ENCODE results near the gene CFAP69. TPM values are rescaled to one million over a fixed set of nuclear protein-coding genes. Genes with fewer than 3 reads are reported as not detected.

The CFAP69 gene
- total RNA-seq, 2 donors from 2014 or later: 3.8 to 14.0 TPM

DNA sequence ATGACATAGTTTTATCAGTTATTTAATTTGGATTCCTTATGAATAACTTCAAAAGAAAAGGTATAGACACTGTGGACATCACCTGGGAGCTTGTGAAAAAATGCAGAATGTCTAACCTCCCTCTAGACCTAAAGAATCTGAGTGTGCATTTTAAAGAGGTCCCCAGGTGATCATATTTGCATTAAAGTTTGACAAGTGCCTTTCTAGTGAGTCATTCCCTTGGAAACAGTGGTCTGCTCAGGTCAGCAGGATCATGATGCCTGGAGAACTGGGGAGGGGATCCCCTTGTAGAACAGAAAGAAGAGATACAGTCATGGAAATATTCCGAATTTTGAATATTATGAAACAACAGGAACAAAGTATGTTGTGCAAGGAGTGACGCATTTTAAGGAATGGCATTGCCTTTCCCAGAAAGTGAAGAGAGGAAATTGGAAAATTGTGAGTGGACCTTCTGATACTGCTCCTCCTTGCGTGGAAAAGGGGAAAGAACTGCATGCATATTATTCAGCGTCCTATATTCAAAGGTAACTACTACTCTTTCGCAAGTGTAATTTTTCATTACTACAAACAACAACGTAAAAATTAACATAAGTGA, 28.8 kb upstream of the CFAP69 start:
- Histone ChIP-seq H3K36me3 (no peaks in the 10 kb centered on the region), H3K4me3 (no peak overlapping the region), H3K9me3 (no peaks in the 10 kb centered on the region), H3K27me3 (replicated peaks; ENCODE audit: insufficient read depth) (no peaks in the 10 kb centered on the region), H3K4me1 (ENCODE audit: control insufficient read depth in 1 of 2, low read depth in 2 of 2) (peaks cover 4 to 12% of the 10 kb centered on the region in 2 donors), H3K27ac (no peak overlapping the region)
- ATAC-seq (ENCODE audit: insufficient number of reproducible peaks, low FRiP score, low read depth) (no peak), DNase-seq (ENCODE audit: low spot score) (no peak)
- TF ChIP-seq, protein P1, sequence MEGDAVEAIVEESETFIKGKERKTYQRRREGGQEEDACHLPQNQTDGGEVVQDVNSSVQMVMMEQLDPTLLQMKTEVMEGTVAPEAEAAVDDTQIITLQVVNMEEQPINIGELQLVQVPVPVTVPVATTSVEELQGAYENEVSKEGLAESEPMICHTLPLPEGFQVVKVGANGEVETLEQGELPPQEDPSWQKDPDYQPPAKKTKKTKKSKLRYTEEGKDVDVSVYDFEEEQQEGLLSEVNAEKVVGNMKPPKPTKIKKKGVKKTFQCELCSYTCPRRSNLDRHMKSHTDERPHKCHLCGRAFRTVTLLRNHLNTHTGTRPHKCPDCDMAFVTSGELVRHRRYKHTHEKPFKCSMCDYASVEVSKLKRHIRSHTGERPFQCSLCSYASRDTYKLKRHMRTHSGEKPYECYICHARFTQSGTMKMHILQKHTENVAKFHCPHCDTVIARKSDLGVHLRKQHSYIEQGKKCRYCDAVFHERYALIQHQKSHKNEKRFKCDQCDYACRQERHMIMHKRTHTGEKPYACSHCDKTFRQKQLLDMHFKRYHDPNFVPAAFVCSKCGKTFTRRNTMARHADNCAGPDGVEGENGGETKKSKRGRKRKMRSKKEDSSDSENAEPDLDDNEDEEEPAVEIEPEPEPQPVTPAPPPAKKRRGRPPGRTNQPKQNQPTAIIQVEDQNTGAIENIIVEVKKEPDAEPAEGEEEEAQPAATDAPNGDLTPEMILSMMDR (IDR thresholded peaks at IDR 0.05): no peak

GRCh38 chr7:90216771-90217170, 28.2 kb upstream of the CFAP69 start:
- Histone ChIP-seq H3K9me3 (no peaks in the 10 kb centered on the region), H3K4me1 (ENCODE audit: control insufficient read depth in 1 of 2, low read depth in 2 of 2) (peaks cover 4 to 12% of the 10 kb centered on the region in 2 donors), H3K27ac (no peak overlapping the region), H3K36me3 (no peaks in the 10 kb centered on the region), H3K4me3 (no peak overlapping the region), H3K27me3 (replicated peaks; ENCODE audit: insufficient read depth) (no peaks in the 10 kb centered on the region)
- TF ChIP-seq, protein P1 (IDR thresholded peaks at IDR 0.05): no peak
- DNase-seq (ENCODE audit: low spot score) (no peak), ATAC-seq (ENCODE audit: insufficient number of reproducible peaks, low FRiP score, low read depth) (no peak)

GRCh38 chr7:90222390-90222789, 22.6 kb upstream of the CFAP69 start:
- Histone ChIP-seq H3K4me1 (ENCODE audit: control insufficient read depth in 1 of 2, low read depth in 2 of 2) (no peaks in the 10 kb centered on the region), H3K36me3 (peaks cover 3% of the 10 kb centered on the region), H3K27me3 (replicated peaks; ENCODE audit: insufficient read depth) (no peaks in the 10 kb centered on the region), H3K27ac (no peak overlapping the region), H3K4me3 (no peak overlapping the region), H3K9me3 (no peaks in the 10 kb centered on the region)
- TF ChIP-seq, protein P1 (IDR thresholded peaks at IDR 0.05): no peak
- ATAC-seq (ENCODE audit: insufficient number of reproducible peaks, low FRiP score, low read depth) (no peak), DNase-seq (ENCODE audit: low spot score) (no peak)

DNA sequence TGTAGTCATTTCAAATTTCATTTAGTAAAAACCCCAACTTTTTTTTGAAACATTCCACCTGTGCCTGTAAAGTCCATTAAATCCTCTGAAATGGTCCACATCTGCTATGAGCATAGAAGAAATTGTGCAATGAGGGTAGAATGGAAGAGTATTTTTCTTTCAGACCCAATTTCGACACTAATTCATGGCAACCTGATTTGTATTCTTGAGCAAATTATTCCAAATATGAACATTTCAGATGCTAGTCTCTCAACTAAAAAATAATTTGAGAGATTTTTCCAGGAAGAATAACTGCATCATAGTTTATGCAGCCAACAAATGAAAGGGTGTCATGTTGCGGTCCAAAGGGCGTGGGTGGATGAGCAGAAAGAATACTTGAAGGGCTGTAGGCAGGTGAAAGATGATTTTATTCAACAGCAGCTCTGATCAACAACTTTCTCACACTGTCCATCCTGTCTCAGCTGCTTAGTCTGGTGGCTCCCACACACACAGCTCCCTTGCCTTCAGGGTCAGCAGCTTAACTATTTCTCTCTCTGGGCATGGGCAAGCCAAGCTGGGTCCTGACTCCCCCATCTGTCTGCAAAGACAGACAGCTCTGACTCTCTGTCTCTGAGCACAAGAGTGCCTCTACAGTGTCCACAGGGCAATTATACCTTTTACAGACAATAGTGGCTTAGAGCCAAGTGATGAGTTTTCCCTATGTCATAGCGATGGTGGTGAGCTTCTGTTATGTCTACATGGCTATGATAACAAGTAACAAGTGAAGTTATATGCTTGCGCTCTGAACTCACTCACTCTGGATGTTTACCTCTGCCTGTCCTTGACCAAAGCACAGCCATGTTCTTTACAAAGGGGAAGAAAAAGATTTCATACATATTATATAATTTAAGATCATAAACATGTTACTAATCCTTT, 21.9 kb upstream of the CFAP69 start:
- TF ChIP-seq, protein P1 (IDR thresholded peaks at IDR 0.05): no peak
- DNase-seq (ENCODE audit: low spot score): no peak
- no peak overlapping the region for H3K27ac ChIP-seq

GRCh38 chr7:90224195-90224594, 20.8 kb upstream of the CFAP69 start:
- Histone ChIP-seq H3K36me3 (peaks cover 8% of the 10 kb centered on the region), H3K27ac (no peak overlapping the region), H3K27me3 (replicated peaks; ENCODE audit: insufficient read depth) (no peaks in the 10 kb centered on the region), H3K9me3 (no peaks in the 10 kb centered on the region), H3K4me3 (no peak overlapping the region), H3K4me1 (ENCODE audit: control insufficient read depth in 1 of 2, low read depth in 2 of 2) (no peaks in the 10 kb centered on the region)
- no peak for DNase-seq (ENCODE audit: low spot score)
- ATAC-seq (ENCODE audit: insufficient number of reproducible peaks, low FRiP score, low read depth): no peak
- TF ChIP-seq, protein P1 (IDR thresholded peaks at IDR 0.05): no peak

More for the DNA sequence above, 21.9 kb upstream of the CFAP69 start:
- H3K4me1 ChIP-seq (ENCODE audit: control insufficient read depth in 1 of 2, low read depth in 2 of 2): no peaks in the 10 kb centered on the region
- no peak overlapping the region for H3K4me3 ChIP-seq
- H3K9me3 ChIP-seq: no peaks in the 10 kb centered on the region
- H3K36me3 ChIP-seq: peaks cover 3% of the 10 kb centered on the region
- H3K27me3 ChIP-seq (replicated peaks; ENCODE audit: insufficient read depth): no peaks in the 10 kb centered on the region
- no peak for ATAC-seq (ENCODE audit: insufficient number of reproducible peaks, low FRiP score, low read depth)
